Activated gamma-delta T cell treated with Interleukin-2 at 50 U/mL for 16 hours (primary cell): ENCODE results near the gene ROBO4.

Experiments used
- DNase-seq: peaks from one replicate; pipeline ENCODE4 v3.0.0-alpha.2; 2020

The ROBO4 gene

DNA sequence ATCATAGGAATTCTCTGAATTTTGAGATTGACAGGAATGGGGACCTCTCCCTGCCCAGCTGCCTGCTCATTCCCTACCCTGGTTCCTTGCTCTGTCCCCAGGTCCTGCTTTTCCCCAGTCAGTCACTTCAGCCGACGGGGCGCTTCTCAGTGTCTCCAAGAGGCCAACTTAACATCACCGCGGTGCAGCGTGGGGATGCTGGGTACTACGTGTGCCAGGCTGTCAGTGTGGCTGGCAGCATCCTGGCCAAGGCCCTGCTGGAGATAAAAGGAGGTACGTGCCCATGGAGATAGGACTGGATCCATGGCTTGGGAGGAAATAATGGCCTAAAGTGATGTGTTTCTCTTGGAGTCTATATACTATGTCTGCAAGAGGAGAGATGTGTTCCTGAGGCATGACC is 25.4 kb downstream of the ROBO4 start:
- no peak for DNase-seq

DNA sequence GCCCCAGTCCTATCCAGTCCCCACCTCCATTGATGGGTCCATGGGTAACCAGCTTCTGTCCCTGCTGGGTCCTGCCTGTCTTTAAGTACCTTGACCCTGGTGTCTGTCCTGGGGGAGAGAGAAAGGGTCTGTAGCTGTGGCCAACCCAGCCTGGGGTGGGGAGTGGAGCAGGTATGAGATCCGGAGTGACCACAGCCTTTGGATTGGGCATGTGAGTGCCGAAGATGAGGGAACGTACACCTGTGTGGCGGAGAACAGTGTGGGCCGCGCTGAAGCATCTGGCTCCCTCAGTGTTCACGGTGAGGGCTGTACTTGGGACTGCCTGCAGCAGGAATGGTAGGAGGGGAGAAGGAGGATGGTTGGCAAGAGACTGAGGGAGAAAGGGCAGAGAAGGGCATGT is 27.2 kb downstream of the ROBO4 start:
- no peak for DNase-seq

DNA sequence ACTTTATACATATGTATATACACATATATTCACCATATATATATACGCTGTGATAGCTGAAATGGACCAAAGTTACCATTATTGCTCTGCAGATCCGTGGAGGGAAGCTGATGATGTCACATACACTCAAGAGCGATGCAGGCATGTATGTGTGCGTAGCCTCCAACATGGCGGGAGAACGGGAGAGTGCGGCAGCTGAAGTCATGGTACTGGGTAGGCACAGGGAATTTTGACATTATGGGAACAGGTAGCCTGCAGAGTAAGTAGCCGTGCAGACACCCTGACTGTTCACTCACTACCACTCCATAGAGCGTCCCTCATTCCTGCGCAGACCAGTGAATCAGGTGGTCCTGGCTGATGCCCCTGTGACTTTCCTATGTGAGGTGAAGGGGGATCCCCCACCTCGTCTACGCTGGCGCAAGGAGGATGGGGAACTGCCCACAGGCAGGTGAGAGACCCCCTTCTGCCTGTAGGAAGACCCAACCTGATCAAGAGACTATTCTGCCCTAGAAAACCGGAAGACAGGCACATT is 27.7 kb downstream of the ROBO4 start:
- DNase-seq, result no peak

DNA sequence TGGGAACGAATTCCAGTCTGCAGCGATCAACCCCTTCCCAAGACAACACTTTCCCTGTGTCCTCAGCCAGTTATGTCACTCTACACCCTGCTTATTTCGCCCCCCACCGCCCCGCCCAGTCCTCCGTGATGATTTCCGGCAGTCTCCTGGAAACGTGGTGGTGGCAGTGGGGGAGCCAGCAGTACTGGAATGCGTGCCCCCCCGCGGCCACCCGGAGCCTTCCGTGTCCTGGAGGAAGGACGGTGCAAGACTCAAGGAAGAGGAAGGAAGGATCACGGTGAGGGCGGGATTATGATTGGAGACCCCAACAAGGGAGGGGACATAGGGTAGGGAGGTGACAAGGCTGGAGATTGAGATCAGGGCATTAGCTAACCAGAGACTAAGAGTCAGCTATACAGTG is 28.3 kb downstream of the ROBO4 start:
- DNase-seq, result no peak

DNA sequence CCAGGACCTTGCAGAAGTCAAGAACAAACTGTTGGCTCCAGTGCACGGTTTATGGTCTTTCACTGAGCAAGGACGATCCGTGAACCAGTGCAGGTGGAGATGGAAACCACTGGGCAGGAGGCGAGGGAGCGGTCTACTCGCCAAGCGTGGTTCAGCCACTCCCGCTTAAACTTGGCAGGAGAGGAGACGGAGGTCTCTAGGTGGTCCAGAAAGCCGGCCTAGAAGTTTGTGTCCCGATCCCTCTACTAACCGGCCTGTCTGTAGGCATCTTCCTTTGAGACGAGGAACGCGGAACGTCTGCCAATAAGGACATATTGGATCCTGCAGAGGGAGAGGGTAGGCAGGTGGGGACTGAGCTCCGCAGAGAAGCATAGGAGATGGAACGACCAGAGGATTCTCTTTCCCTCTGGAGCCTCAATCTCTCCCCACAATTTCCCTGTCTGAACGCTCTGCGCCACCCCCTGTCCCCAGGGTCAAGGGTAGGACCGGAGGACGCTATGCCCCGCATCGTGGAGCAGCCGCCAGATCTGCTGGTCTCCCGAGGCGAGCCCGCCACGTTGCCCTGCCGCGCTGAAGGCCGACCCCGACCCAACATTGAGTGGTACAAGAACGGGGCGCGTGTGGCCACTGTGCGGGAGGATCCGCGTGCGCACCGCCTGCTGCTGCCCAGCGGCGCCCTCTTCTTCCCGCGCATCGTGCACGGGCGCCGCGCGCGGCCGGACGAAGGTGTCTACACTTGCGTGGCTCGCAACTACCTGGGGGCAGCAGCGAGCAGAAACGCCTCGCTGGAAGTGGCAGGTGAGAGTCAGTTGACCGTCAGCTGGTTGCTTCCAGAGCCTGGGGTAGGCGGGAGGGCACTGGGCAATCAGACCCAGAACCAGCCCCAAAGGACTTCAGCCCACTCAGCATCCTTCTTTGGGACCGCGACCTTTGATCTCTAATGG is 29.1 kb downstream of the ROBO4 start:
- DNase-seq, result no peak

DNA sequence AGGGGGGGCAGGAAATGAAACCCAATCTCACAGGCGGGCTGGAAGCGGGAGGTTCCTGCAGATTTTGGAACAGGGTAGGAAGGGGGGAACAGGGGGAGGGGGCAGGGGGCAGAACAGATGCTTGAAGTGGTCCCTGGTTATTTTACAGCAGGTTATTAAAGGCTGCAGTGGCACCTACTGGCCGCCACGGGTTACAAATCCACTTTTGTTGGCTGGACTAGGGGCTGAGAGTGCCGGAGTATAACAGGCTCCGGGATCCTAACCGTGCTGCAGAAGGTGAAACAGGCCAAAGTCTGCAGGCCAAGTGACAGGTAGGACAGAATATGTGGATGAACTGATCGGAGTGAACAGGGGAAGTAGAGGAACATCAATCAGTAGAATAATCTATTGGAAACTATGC is 30.0 kb downstream of the ROBO4 start:
- DNase-seq, result no peak

DNA sequence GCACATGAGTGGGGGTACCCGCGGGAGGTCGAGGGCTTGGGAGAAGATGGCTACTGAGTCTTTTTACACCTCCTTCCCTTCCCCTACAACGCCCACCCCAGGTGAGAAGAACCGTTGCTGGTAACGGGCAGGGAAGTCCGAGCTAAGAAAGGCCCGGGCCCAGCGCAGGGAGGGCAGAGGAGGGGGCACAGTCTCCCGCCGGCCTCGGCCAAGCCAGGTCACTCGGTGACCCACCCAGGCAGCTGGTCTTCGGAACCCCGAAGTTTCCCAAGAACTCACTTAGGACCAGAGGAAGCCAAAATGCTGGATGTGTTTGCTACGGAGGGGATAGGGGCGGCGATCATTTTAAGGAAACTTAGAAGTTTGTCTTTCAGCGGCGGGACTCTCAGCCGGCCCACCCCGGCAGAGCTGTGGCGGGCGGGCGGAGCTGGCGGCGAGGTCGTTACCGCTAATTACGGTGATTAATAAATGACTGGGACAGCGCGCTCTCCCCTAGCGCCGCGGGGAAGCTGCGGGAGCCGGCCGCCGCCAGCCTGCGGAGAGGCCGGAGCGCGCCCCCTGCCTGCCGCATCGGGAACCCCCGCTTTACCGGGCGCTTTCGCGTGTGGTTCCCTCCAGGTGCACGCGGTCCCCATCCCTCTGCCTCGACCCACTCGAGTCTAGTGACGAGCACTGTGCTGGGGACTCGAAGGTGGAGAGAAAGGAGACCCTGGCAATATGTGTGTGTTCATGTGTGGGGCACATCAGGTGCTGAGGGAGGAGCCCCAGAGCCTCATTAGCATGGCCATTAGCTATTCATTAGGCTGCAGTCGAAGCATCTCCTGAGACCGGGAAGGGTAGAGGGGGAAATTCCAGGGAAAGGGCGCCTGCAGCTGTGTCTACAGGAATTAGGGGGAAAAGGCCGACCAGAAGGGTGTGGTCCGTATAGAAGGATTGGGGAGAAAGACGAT is 31.5 kb downstream of the ROBO4 start:
- DNase-seq, result peak; percentile 42

DNA sequence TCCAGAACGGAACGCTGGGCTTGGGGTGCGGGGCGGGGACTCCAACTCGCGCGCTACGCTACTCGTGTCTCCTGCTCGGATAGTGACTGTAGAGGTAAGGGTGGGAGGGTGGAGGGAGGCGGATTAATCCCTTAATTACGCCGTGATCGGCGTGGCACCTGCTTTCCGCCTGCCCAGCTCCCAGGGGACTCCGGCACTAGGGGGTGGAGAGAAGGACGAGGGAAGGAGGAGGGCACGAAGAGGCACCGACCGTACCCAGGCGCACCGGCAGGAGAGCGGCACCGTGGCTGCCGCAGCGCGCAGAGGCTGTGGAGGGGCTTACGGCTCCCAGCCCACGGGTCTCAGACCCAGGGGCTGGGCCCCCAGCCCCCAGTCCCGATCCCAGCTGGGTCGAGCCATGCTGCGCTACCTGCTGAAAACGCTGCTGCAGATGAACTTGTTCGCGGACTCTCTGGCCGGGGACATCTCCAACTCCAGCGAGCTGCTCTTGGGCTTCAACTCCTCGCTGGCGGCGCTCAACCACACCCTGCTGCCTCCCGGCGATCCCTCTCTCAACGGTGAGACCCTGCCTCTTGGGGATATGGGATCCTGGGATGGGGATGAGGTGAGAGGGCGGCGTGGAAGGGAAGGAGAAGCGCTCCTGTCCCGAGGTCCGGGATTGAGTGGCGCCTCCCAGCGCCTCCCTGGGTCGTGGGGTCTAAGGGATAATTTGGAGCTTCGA is 32.3 kb downstream of the ROBO4 start, which contains the start of gene ROBO3:
Gene ROBO3, plus strand, starts transcription at position 252 of the 721 bp plus-strand sequence. Its CDS starts 146 bp downstream, at position 398.
- DNase-seq, result no peak

DNA sequence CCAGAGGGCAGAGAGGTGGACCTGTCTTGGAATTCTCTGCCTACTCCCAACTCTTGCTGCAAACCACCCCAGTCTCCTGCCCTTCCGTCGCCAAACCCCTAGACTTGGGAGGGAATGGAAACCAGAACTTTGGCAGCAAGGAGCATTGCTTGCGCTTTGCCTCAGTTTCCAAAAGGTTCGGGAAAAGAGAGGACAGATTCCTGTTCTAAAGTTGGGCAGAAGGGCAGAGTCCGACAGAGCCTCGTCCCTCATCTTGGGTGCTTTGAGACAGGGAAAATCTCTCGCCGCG is 32.8 kb downstream of the ROBO4 start:
- no peak for DNase-seq

DNA sequence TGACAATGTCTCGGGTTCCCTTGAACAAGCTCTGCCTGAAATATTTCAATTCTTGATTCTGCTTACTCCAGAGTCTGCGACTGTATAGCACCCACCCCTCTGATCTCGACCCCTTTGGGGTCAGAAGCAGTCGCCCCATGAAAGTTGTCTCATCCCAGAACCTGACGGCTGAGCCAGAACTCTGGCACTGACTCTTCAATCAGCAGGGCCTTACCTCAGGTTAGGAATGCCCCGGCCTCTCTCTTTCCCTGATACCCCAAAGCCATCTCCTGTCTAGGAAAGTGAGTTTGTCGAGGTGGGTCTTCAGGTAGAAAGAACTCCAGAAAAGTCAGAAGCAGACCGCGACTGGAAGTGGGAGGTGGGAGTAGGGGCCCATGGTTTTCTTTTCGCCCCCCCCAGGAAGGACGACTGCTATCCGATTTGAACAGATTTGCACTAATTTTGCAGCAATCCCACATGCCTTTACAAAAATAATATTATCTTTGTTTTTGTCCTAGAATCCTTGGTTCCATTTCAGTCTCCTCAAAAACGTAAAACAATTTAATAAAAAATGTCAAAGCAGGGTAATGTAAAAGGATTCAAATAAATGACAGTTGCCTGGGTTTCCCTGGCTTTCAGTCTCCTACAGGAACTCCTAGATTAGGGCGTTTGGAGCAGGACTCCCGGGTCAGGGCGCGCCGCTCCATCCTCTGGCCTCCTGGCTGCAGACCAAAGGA is 33.3 kb downstream of the ROBO4 start:
- DNase-seq, result no peak

DNA sequence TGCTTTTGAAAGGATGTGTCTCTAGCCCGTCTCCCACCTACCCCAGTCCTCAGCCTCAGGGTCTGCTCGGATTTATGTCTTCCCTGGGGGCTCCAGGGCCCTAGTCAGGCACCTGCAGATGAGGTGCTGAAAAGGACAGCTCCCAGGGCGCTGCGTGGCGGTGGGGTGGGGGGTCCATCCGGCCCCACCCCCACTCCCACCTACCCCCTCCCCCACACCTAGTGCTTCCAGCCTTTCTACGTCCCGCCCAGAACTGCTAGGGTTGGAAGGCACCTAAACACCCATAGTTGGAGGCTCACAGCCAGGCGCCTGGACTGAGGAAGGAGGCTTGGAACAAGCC is 33.9 kb downstream of the ROBO4 start:
- no peak for DNase-seq

DNA sequence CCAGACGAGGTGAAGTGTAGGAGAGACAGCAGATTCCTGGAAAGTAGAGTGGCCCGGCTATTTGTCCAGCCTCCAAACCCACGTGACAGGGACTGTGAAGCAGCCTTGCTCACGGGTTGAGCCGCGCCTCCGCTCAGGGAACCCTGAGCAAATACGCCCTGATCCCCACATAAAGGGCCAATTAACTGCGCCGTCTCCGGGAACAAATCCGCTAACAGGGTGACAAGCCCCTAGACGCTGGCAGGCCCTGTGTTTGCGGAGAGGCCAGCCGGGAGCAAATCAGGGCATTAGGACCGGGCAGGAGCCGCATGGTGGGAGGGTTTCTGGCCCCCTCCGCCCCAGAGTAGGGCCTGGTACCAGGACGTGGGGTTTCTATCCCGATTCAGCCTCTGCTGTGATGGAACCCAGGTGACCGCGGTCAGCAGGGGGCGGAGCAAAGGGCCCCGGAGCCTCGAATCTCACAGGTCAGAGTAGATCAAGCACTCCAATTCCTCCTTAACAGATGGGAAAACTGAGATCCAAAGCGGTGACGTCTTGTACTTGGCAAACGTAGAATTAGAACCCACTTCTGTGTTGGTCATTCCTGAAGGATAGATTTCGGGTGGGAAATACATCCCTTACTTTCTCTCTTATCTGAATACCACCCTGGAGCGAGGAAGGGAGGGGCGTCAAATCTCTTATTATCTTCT is 34.4 kb downstream of the ROBO4 start:
- no peak for DNase-seq

DNA sequence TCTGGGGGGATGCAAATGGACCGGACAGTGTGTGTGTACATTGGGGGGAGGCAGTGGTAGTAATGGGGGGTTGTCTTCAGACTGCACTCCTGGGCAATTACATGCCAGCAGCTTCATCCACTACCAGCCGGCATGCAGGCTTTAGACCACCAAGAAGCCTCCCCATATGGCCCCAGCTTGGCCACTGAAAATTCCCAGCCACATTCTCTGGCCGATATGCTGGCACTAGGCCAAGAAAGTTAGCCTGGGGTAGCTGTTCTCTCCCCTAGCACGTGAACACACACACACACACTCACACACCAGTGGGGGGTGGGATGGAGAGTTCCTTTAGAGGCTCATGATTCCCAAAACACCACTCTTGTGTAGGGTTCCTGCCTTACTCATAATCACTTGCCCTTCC is 36.0 kb downstream of the ROBO4 start:
- no peak for DNase-seq

DNA sequence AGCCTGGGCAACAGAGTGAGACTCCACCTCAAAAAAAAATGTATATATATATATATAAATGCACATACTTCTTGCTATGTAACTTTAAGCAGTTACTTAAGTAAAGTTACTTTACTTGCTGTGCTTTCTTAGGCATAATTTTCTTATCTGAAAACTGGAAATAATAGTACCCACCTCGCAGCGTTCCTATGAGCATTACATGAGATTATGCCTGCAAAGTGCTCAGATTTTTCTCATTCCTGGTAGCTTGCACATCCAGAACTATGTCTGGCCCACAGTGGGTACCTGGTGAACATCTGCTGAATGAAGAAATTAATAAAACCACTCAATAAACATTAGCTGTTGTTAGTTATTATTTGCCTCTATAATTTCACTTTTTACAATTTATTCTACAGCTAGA is 38.5 kb downstream of the ROBO4 start:
- no peak for DNase-seq

DNA sequence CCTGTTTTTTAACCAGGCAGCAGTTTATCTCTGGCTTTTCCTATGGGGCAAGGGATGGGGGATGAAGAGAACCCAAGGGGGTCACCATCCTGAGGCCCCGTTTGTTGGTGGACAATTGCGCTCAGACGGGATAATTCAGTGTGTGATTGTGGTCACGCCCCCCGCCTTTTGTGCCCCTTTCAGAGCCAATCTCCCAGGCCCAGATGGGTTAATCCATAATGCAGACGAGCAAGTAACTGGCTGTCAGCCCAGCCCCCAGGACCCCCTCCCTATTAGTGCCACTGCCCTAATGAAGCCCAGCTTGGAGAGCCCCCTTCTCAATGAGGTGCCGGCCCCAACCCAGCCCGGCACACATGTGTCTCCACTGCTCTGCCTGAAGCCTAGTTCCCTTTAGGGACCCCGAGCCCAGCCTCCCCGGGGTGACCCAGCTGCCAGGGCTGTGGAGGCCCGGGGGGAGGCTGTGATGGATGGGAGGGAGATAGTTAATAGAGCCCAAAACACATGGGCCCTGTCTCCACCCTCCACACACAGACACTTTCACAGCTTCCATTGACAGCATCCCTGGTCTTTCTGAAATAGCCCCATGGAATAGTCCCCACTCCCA is 51.5 kb downstream of the ROBO4 start:
- DNase-seq, result no peak

DNA sequence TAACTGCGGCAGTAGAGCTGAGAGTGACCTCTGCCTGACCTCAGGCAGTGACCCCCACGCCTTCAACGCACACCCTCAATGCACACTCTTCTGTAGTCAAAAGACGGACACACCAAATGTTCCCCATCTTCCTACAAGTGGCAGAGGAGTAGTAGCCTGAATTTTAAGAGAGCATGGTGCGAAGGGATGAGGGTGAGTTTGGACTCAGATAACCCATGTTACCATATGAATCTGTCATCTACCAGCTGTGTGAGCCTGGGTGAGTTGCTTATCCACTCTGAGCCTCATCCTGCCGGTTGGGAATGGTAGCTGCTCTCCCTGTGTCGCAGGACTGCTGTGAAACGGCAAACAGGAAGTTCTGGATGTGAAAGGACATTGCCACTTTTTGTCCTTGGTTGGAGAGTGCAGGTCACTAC is 53.0 kb downstream of the ROBO4 start:
- no peak for DNase-seq

DNA sequence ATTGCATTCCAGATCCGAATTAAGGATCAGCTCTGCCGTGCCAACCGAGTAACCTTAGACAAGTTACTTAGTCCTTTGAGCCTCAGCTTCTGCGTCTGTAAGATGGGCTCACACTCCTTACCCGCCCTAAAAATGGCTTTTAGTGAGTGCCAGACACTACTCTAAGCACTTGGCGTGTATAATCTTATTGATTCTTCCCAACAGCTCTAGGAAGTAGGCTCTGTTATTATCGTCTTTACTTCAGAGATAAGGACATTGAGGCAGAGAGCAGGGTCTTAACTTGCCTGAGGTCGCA is 54.1 kb downstream of the ROBO4 start:
- no peak for DNase-seq

DNA sequence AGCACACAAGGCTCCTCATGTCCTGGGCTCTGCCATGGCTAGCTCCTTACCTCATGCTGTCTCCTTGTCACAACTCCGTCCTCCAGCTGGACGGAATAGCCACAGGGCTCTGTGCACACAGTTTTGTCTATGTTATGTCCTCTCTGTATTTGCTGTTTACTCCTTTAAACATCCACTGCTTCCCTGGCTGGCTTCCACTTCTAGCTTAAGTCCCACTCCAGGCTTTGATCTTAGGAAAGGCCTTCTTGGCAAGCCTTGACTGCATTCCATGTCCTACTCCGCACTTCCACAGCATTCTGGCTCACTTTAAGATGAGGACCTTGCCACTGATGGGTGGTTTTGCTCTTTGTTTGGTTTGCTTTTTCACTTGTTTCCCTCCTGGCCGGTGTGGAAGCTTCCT is 55.4 kb downstream of the ROBO4 start:
- no peak for DNase-seq

DNA sequence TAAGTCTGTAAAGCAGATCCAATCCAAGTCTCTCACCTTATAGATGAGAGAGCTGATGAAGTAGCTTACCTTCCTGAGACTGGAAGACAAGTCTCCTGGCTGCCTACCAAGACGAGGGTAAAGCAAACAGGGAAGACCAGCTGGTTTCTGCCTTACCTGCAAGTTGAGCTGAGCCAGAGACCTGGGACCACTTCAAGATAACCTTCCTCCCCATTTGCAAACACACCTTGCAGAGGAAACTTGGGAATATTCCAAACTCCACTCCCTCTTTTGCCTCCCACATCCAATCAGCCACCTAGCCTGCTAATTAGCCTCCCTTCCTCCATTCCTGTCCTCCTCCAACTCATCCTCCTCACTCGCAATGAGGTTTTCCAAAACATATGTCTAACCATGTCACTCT is 55.8 kb downstream of the ROBO4 start:
- DNase-seq, result no peak

DNA sequence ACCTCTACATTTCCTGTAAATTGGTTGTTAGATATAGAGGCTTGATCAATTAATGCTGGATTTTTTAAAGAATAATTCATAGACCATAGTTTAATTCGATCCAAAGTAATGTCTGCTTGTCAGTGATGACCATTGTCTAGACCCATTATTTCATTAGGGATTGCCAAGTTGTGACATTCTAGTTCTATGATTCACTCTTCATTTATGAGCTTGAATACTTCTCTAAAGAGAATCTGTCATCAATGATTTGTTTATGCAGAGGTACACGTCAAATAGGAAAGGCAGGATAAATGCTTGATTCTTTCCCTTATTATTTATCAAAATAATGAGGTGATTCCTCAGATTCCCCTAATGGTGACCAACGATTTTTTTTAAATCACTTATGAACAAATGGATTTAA is 56.5 kb downstream of the ROBO4 start:
- DNase-seq, result no peak

DNA sequence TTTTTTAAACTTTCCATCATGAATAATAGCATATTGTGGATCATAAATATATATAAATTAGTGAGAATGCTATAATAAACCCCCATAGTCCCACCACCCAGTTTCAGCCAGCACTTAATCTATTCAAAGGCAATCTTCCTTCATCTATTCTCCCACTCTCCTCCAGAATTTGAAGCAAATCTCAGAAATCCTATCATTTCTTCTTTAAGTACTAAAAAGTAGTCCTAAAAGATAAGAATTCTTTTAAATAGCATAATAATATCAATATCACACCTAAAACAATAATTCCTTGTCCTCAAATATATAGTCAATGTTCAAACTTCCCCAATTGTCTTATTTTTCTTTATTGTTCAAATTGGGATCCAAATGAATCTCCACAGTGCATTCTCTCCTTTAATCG is 57.0 kb downstream of the ROBO4 start:
- DNase-seq, result no peak
